ENCODE results near the gene BCAM.
"Not testable (repeated sequence)": the region's sequence is repeated elsewhere in the genome, so short reads cannot be mapped to it uniquely, and the experiment has no call there.

Gene BCAM

DNA sequence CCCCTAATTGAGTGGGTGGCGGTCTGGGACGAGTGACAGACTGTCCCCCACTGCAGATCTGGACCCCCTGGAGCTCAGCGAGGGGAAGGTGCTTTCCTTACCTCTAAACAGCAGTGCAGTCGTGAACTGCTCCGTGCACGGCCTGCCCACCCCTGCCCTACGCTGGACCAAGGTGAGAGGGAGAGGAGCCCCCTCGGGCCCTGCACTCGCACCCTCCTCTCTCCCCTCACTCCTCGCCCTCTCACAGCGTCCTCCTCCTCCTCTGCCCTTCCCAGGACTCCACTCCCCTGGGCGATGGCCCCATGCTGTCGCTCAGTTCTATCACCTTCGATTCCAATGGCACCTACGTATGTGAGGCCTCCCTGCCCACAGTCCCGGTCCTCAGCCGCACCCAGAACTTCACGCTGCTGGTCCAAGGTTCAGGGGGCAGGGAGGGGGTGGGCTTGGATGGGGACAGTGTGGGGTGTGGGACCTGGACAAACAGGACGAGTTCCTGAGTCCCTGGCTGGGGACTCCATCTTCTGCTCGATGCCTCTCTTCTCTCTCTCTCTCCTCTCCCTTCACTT, 9.6 kb downstream of the BCAM start:
- FAIRE-seq = no peak

DNA sequence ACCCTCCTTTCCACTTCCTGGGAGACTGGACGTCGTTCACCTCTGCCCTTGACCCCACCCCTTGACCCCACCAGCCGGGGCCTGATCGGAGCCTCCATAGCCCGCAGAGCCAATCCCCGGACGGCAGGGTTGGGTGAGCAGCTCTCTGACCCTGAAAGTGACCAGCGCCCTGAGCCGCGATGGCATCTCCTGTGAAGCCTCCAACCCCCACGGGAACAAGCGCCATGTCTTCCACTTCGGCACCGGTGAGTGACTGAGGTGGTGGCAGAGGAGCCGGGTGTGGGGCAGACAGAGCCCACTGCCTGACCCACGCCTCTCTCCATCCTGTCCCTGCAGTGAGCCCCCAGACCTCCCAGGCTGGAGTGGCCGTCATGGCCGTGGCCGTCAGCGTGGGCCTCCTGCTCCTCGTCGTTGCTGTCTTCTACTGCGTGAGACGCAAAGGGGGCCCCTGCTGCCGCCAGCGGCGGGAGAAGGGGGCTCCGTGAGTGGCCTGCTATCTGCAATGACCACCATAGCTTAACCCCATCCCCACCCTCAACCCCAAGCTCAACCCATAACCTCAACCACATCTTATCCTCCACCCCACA, 10.4 kb downstream of the BCAM start:
- FAIRE-seq = no peak

DNA sequence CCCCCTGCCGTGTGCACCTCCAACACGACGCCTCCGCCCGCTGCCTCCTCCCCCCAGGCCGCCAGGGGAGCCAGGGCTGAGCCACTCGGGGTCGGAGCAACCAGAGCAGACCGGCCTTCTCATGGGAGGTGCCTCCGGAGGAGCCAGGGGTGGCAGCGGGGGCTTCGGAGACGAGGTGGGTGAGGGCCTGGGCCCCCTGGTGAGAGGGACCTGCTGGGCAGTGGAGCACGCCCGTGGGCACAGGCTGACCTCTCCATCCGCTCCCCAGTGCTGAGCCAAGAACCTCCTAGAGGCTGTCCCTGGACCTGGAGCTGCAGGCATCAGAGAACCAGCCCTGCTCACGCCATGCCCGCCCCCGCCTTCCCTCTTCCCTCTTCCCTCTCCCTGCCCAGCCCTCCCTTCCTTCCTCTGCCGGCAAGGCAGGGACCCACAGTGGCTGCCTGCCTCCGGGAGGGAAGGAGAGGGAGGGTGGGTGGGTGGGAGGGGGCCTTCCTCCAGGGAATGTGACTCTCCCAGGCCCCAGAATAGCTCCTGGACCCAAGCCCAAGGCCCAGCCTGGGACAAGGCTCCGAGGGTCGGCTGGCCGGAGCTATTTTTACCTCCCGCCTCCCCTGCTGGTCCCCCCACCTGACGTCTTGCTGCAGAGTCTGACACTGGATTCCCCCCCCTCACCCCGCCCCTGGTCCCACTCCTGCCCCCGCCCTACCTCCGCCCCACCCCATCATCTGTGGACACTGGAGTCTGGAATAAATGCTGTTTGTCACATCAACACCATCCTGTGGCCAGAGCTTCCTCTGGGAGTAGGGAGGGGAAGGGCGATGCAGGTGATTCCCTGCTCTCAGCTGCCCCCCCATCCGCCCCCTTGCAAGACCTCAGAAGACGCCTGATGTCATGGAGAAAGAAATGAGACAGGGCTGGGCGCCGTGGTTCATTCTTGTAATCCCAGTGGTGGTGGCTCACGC, 12.0 kb downstream of the BCAM start:
- FAIRE-seq = no peak

DNA sequence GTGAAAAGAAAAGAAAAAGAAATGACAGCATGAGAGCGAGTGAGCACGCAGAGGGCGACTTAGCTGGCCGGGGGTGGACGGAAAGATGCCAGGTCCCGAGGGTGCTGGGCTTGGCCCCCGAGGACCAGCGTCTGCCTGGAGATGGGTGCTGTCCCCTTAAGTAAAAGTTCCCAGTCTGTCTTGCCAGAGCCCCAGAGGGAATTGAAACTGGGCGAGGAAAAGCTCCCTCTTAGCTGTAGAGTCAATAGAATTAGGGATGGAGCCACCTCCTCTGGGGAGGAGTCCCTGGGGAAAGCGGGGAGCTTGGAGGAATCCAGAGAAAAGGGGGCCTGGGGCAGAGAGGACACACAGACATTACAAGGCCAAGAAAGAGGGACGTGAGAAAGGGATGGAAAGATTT, 13.3 kb downstream of the BCAM start:
- FAIRE-seq = no peak

DNA sequence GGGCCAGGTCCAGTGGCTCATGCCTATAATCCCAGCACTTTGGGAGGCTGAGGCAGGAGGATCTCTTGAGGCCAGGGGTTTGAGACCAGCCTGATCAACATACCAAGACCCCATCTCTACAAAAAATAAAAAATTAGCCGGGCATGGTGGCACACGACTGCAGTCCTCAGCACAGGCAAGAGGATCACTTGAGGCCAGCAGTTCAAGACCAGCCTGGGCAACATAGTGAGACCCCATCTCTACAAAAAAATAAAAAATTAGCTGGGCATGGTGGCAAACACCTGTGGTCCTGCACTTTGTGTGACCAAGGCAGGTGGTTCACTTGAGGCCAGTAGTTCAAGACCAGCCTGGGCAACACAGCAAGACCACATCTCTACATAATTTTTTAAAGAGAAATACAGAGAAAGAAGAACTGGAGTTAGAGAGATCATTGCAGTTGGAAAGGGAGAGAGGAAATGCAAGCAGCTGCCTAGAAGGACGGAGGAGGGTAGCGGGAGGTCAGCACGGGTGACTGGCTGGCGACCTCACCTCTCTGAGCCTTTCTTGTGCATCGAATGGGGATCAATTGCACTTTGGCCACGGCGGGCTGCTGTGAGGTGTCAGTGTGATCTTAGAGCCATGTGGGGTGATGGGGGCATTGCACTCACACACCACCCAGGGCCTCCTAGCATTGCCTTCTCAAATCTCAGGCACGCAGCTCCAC, 13.9 kb downstream of the BCAM start:
- FAIRE-seq = no peak

DNA sequence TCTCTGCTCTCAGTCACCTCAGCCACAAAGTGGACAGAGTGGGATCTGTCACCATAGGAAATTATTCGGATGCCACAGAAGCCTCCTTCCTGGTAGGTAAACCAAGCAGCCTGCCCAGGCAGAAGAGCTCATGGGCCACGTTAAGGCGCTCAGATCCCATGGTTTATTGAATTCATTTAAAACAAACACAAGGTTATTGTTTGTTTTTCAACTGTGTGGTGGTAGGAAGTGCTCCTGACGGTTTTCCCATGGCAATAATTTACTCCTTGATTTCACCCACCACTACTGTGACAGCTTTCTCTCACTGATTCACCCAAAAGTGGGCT, 14.4 kb downstream of the BCAM start:
- FAIRE-seq = no peak

GRCh38 chr19:44824761-44825160, 15.9 kb downstream of the BCAM start:
- no peak for FAIRE-seq

DNA sequence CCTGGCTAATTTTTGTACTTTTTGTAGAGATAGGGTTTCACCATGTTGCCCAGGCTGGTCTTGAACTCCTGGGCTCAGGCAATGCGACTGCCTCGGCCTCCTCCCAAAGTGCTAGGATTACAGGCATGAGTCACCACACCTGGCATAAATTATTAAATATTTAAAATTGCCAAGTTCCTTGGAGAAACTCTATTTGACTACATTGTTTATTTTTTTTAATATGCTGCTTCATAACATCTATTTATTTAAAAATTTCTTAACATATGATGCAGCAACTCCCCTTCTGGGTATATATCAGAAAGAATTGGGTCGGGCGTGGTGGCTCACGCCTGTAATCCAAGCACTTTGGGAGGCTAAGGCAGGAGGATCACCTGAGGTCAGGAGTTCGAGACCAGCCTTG, 24.0 kb downstream of the BCAM start:
- not testable (repeated sequence) for FAIRE-seq

DNA sequence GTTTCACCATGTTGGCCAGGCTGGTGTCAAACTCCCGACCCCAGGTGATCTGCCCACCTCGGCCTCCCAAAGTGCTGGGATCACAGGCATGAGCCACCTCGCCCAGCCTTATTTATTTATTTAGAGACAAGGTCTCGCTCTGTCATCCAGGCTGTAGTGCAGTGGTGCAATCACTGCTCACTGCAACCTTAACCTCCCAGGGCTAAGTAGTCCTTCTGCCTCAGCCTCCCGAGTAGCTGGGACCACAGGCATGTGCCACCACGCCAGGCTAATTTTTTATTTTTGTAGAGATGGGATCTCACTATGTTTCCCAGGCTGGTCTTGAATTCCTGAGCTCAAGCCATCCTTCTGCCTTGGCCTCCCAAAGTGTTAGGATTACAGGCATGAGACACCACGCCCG, 25.5 kb downstream of the BCAM start:
- not testable (repeated sequence) for FAIRE-seq

DNA sequence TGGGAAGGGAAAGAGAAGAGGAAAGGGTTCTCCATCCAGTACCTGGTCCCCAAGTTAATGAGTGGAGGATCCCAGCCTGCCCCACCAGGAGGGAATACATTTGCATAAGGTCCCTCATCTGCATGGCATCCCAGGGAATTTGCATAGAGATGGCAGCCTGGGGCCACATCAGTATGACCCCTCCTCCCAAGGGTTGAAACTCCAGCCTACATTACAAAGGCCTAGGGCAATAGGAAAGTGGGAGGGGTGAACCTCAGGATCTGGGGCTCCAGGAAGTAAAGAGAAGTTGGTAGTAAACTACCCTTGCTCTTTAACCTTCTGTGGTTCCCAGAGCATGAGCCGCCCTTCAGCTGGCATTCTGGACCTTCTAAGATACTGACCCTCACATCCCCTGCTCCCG, 30.4 kb downstream of the BCAM start:
- no peak for FAIRE-seq

DNA sequence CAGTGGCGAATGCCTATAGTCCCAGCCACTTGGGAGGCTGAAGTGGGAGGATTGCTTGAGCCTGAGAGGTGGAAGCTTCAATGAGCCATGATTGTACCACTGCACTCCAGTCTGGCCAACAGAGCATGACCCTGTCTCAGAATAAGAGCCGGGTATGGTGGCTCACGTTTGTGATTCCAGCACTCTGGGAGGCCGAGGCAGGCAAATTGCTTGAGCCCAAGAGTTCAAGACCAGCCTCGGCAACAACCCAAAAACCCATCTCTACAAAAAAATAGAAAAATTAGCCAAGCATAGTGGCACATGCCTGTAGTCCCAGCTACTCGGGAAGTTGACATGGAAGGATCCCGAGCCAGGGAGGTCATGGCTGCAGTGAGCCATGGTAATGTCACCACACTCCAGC, 31.9 kb downstream of the BCAM start:
- no peak for FAIRE-seq

DNA sequence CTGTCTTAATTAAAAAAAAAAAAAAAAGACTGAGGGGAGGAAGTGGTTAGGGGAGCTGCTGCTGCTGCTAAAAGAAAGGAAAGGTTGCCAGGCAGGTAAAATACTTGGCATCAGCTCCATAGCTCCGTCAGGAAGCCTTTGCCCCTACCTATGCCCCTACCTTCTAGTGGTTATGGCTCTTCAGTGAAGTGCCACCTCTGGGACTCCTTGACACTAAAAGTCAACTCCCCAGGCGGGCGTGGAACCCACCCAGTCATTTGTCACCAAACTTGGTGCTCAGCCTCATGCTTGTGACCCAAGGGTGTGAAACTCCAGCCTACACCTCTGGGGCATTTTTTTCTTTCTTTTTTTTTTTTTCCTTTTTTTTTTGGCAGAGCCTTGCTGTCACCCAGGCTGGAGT, 32.3 kb downstream of the BCAM start:
- no peak for FAIRE-seq

GRCh38 chr19:44845286-44845611, 36.3 kb downstream of the BCAM start:
- no peak for FAIRE-seq

DNA sequence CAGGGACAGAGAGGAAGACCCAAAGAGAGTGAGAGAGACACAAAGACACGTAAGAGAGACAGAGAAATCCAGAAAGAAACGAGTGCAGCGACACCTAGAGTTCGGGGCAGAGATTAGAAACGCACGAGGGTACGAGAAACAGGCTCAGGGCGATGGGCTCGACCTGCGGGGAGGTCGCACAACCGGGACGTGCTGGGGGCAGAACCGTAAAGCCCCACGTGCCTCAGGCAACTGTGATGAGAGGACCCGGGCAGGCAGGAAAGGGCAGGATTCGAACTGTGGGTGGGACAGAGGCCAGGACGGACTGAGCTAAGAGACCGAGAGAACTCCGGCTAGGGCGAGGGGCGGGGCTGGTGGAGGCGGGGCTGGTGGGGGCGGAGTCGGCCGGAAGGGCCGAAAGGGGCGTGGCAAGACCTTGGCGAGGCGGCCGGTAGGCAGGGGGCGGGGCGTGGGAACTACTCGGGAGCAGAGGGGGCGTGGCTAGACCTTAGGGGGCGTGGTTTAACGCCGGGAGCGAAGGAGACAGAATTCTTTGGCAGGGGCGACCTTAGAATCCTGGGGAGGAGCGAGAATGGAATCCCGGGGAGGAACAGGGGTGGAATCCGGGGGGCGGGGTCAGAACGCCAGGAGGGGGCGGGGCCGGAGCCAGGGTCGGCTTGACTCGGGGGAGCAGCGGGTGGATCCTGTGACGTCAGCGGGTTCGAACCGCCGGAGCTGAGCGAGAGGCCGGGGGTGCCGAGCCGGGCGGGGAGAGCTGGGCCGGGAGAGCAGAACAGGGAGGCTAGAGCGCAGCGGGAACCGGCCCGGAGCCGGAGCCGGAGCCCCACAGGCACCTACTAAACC, 36.9 kb downstream of the BCAM start, which contains the start of gene NECTIN2:
TSS of gene NECTIN2 (plus strand) at position 686 of the 843 bp plus-strand sequence. CDS start 229 bp downstream, outside the sequence.
- FAIRE-seq = peak; percentile 63

GRCh38 chr19:44846455-44847143, 37.7 kb downstream of the BCAM start:
- no peak for FAIRE-seq

DNA sequence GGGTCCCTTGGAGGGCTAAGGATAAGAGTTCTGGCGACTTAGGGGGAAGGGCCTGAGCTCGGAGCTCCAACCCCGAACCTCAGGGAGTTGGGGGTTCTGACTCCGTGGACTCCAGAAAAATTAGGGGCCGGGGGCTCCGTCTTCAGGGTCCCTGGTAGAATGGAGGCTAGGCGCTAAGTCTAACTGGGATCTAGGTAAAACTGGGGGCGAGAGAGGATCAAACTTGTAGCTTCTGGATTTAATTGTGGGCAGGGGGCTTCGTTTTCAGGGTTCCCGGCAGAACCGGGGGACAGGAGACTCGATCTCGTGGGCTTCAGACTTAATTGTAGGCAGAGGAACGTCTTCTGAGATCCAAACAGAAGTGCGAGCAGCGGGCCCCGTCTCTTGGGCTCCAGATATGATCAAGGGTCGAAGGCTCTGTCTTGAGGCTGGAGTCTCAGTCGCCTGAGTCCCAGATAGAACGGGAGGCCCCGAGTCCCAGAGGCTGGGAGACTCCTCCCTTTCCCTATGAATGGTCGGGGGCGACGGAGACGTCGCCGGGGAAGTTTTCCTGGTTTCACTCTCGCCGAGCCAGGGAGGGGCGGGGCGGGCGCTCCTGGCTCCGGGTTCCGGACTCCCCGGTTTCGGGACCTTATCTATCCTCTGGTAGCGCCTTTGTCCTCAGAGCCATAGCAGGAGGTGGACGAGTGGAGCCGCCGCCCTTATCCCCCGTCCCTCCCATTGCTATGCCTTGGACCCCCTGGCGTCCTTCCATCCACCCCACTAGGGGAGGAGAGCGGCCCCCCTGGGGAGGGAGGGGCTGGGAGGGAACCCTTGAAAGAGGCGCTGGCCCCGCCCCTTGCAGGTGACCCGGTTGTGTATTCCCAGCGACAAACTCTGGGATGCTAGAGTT, 38.5 kb downstream of the BCAM start:
- no peak for FAIRE-seq

DNA sequence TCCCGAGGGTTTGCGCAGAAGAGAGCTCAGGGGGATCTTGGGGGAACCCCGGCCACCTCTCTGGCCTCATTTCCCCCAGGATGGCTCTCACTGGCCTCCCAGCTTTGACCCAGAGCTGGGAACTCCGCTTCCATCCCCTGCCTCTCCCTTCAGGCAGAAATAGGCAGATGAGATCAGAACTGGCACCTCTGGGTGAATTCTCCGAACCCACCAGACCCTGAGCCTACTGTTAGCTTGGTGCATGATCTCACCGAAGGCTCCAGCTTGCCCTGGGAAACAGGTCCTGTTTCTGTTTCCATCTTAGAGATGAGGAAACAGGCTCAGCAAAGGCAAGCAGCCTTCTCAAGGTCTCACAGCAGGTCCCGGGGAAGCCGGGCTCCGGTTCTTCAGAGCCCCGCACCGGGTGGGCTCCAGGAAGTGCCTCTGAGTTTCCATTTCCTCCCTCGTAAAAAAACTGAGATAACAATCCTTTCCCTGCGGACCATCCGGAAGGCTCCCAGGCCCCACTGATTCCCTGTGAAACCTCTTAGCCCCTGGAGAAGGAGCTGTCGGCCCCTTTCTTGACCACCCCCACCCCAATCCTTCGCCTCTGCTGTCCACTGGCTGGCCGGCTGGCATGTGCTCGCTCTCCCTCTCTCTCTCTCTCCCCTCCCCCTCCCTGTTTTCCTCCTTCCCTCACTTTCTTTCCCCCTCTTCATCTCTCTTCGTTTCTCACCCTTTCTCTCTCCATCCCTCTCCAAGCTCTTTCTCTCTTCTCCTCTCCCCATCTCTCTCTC, 39.3 kb downstream of the BCAM start:
- no peak for FAIRE-seq

DNA sequence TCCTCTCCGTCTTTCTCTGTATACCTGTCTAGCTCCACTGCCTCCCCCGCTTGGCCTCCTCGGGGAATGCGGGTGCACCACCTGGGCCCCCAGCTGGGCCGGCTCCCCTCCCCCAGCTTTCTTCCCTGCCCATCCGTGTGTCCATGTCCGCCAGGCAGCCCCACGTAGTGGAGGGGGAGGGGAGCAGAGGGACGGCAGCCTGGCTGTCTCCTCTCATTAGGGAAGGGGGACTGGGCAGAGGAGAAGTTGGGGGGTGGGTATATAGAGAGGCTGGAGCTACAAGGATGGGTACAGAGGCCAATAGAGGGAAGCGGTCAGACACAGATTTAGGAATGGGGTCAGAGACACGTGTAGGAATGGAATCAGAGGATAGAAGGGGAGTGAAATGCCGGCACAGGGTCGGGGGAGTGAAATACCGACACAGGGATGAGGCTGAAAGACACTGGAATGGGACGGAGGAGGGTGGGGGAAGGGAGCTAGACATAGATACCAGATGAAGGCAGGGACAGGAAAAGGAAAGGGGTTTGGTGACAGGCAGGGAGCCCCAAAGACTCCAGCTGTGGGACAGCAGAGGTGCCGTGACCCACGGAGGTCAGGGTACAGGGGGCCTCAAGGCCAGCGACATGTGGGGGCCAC, 40.0 kb downstream of the BCAM start:
- FAIRE-seq = no peak

DNA sequence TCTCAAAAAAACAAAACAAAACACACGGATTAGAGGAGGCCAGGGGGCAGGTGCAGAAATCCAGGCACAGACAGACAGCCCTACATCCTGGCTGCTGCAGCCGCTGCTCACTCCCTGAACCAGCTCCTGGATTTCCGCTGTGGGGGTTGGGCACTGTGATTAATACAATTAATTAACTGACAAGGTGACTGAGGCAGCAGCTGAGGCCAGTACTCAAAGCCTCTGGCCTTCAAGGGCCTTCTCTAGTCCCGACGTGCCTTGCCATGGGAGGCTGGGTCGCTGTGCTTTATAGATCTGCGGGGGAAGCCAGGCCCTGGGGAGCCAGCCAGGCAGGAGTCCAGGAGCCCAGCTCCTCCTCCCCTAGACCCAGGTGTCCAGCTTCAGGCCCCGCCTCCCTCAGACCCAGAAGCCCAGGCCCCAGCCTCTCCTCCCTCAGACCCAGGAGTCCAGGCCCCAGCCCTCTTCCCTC, 41.8 kb downstream of the BCAM start:
- FAIRE-seq = no peak

DNA sequence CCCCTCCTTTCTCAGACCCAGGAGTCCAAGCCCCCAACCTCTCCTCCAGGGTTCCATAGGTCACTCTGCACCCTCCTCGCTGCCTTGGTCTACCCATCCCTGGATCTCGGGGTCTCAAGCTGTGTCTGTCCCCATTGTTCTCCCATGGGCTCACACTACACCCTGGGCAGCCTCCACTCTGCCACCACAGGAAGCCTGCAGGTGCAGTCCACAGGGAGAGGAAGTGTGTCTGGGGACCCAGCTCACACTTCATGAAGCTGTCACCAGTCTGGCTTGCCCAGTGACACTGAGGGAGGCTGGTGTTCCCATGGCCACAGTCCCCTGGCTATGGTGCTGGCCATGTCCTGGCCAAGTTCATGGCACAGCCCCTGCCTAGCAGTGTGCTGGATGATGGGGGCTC, 42.5 kb downstream of the BCAM start:
- no peak for FAIRE-seq

Data from TTC549 (cell line).